GM18502 (cell line): ENCODE measurements around the gene C1orf105.
"Not testable (repeated sequence)": the region's sequence is repeated elsewhere in the genome, so short reads cannot be mapped to it uniquely, and the experiment has no call there.

Experiments
- ATAC-seq: cut with Tn5 transposase; IDR thresholded peaks from one replicate; pipeline ENCODE4 v1.9.1; 2021; ENCODE audit warnings: mild to moderate bottlenecking; ENCODE audit not compliant: unreplicated experiment, poor library complexity

Gene C1orf105

DNA sequence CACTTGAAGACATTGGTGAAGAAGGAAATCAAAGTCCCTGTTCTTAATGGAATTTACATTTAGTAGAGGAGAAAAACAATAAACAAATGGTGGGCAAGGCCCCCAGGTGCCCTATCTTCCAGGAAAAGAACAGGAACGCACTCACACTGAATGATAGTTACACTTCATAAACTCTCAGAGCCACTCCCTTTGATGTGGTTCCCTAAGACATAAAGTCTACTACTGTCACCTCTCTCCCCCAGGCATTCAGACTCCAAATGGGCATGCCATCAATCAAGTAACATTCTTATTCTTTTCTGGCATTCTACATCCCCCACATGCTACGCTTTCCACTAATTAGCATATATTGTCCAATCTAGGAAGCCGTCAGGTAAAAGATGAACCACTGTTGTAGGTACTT, 59.9 kb downstream of the C1orf105 start:
- no peak for ATAC-seq

DNA sequence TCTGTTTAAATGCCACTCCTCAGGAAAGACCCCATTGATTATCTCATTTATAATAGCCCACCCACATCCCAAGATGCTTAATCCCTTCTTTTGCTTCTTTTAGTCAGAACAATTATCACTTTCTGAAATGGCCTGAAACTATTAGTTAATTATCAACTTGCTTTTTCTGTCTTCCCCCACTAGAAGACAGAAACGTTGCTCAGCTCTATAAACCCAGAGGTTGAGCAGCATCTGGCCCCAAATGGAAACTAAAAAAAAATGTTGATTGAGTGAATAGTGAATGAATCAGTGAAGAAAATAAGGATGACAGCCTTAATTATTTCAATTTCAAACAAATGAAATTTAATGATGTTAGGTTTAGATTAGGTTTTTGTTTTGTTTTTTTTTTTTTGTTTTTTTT, 61.6 kb downstream of the C1orf105 start:
- no peak for ATAC-seq

DNA sequence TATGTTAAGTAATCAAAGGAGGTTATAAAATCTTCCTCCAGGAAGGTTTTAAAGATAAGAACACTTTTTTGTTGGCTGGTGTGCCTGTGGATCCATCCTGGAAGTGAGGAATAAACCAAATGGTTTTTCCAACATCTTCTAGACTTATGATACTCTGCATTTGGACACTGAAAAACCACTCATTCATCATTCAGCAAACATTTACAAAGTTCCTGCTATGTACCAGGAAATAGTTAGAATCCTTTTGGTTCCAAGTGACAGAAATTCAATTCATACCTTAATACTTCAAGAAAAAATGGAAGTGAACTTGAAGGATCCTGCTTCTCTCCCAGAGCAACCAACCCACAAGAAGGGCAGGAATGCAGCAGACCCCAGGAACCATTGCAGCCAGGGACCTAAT, 63.0 kb downstream of the C1orf105 start:
- ATAC-seq, result no peak

DNA sequence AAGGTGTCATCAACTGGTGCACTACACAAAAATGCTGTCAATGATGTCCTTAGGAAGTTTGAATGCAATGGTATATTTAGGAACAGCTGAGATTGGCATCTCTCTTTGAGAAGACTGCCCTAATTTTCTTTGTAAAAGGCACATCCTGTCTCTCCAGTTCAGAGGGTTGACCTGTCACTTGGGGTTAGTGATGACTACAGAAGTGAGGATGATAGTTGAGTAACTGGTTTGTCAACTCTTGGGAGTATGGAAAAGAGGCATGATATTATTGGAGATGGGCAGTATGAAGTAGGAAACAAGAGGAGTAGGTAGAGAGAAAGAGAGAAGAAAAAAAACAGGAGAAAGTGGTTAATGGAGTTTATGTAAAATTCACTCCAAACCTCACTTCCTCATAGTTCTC, 63.8 kb downstream of the C1orf105 start:
- no peak for ATAC-seq

DNA sequence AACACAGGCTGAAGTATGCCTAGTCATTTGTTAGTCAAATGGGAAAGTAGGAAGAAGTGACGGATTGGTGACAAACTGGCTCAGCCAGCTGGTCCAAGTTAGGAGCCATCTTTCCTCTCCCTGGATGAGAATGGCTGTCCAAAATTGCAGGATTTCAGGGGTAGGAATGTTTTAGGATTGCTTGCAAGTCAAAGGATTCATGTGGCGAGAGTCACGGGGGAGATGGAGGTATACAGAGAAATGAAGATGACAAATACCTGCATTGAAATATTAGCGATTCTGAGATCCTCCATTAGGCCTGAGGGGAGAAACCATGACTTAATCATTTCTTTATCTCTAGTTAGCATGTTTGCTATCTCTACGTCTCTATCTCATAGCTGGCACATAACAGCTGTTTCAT, 65.1 kb downstream of the C1orf105 start:
- no peak for ATAC-seq

DNA sequence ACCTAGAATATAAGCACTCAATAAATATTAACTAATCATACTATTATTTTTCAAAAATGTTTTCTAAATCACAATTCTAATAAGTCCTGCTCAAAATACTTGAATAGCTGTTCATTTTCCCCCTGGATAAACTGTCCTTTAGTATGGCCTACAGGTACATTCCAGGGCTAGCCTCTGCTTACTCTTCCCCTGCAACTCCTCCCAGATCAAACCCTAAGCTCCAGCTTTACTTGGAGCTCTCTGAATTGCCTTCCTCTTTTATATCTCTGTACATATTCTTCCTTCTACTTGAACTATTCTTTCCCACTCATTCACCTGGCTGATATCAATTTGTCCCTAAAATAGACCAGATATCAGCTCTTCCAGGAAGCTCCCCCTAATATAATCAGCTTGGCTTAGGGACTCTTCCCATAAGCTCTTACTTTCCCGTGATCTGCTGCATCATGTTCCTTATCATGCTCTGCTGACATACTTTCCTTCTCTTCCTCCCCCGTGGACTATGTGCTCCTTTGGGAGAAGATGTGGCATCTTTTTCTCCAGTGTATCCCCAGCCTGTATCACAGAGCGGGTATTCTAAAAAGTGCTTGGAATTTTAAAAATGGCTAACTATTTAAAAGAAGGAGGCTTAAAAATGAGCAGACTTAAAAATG, 66.4 kb downstream of the C1orf105 start:
- ATAC-seq, result no peak

DNA sequence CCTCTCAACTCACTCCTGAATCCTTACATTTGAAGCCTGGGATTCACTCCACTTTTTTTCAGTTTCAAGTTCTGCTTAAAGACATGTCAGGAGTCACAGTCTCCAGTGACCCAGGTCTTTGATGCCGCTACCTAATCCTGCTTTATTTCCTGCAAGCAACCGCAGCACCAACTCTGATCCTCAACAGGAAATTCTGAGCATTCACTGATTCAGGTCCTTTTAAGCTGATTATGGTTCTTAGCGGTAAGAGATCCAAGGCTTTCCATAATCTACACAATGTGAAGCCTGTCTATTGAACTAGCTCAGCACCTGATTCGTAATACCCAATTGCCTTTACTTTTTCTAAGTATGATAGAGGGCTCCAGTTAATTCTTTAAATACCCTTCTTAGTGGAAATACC, 67.1 kb downstream of the C1orf105 start:
- ATAC-seq, result no peak

DNA sequence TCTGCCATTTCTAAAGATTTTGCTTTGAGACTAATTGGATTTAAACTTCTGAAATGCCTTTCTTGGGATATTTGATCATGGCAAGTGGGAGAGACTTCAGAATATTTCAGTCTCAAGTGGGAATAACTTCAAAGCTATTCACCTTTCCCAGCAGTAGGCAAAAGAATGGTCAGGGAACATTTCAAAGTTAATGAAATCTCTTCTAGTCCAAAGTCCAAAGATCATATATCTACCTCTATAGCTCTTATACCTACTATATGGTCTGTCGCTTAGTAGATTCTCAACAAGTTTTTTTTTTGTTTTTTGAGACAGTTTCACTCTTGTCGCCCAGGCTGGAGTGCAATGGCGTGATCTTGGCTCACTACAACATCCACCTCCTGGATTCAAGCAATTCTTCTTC, 67.9 kb downstream of the C1orf105 start:
- no peak for ATAC-seq

DNA sequence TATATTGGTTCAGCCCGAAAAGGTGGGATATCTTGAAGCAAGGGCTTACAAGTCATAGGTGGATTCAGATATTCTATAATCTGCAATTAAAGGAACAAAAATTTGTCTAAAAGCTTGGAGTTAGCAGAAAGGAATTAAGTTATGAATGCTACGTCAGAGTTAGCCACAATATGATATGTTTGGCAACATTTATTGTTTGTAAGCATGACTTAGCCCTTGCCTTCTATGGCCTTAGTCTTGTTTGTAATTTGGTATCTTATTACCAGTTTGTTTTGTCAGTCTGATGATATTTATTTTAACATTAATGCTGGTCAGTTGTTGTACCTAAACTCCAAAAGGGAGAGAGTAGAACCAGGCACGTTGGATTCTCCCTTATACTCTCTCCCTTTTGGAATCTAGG, 69.4 kb downstream of the C1orf105 start:
- ATAC-seq, result no peak

DNA sequence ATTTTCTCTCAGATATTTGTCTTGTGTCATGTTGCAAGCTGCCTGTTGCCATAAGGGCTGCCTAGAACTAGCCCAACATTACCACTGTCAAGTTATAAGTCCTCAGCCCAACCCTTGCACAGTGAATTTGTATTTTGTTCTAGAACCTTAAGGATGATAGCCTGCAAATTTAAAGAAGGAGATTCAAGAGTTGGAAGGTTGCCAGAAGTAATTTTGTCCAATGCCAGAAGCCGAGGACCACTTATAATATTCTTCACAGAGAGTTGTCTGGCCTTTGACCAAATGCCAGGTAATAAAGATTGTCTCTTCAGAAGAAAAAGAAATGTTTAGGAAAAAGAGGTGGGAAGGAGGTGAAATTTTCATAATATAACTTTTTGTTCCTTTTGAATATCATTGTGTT, 71.9 kb downstream of the C1orf105 start:
- no peak for ATAC-seq

DNA sequence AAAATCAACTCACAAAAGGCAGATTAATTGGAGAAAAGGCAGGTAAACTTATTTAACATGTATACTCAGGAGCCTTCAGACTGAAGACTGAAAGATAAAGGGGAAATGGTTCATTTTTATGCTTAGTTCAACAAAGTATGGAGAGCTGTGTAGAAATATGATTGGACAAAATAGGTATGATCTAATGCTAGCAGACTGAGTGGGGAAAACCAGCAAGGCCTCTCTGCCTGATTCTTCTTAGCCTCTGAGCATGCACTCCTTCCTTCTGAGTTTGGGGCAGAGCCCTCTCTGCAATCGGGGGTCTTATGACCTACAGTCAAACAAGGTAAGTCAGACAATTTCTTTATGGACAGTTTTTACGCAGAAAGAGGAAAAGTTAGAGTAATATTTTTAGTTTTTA, 73.7 kb downstream of the C1orf105 start:
- no peak for ATAC-seq

DNA sequence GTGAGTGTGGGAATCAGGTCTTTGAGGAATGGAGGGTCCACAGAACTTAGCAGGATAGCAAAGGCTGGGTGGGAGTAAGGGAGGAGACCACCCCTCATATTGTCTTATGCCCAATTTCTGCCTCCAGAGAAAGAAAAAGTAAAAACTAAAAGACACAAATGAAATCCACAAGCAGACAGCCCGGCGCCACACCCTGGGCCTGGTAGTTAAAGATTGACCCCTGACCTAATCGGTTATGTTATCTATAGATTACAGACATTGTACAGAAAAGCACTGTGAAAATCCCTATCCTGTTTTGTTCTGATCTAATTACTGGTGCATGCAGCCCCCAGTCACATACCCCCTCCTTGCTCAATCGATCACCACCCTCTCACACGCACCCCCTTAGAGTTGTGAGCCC, 75.6 kb downstream of the C1orf105 start:
- not testable (repeated sequence) for ATAC-seq

DNA sequence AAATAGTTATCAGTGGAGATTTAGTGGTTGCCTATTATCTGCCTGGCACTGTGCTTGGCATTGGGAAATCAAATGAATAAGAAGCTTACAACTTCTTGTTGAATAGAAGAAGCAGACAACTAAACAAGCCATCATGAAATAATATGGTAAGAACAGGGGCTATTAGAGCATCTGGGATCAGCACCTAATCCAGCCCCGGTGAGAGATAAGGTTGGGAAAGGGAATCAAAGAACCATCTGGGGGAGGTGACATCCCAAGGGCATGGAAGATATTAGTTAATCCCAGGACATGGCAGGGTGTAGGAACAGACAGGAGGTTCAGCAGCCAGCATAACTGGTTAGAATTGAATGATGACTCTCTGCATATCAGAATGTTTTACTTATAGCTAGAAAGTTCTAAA, 76.2 kb downstream of the C1orf105 start:
- ATAC-seq, result no peak

DNA sequence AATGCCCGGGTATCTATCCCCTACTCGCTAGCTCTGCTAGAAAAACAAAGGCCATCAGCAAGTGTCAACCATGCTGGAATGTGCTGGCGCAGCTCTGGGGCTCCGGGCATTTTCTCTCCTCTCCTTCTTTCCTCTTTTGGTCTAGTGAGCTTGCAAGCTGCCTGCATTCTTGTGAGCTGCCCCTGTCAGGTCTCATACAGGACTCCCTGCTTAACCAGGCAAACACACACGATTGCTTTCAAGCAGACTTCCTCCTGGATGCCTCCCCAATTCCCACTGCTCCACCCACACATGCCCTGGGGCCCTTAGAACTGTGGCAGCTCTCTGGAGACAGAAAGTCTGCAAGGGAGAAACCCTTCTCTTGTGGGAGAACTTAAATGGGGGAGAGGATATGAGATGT, 76.7 kb downstream of the C1orf105 start:
- no peak for ATAC-seq

DNA sequence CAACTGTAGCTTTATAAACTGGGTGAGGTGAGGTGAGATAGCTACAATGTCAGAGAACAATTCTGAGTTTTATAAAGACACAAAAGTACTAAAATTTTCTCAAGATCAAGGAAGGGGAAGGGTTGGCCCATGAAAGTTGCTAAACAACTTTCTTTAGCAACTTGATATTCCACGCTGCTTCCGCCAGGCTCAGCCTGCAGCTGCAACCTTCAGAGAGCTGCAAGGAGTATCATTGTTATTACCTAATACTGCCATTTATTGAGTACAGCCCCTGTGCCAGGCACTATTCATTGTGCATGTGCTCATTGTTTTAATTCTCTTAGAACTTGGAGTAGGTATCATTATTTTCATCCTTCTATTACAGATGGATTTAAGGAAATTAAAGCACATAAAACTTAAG, 78.4 kb downstream of the C1orf105 start:
- ATAC-seq, result no peak

DNA sequence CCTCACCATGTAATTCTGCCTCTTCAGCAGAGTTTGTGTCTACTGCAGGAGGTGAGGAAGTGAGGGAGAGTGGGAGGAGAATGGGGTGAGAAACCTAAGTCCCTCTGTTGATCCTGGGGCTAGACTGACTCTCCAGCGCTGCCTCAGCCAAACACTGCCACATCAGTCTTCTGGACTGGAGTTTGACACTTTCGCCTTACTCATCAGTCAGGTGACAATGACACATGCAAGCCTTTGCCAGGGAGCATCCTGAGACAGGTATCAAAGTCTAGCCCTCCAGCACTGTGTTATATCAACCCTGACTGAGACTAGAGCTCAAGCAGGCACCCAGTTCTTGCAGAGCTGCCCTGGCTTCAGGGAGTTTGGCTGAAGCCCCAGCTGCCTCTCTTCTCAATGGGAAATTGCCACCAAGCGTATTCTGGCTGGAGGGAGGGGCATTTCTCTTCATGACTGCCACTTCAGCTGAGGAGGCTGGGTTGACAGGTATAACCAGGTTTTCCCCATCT, 79.2 kb downstream of the C1orf105 start:
- ATAC-seq, result no peak

DNA sequence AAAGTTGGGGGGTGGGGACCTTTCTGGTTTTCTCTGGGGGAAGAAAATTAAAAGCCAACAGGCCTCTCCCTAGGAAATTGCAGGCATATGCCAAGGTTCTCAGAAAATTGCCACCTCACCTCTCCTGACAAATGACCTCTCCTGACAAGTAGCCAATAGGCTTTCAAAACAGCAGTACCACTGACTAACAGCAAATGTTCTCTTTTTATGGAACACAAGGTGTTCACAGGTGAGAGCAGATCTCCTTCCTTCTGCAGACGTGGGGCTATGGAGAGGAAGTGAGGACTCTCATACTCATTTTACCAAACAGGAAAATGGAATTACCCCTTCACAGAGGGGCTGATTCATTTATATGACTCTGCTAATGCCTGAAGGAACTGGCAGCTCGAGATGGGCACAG, 79.7 kb downstream of the C1orf105 start:
- ATAC-seq, result no peak

DNA sequence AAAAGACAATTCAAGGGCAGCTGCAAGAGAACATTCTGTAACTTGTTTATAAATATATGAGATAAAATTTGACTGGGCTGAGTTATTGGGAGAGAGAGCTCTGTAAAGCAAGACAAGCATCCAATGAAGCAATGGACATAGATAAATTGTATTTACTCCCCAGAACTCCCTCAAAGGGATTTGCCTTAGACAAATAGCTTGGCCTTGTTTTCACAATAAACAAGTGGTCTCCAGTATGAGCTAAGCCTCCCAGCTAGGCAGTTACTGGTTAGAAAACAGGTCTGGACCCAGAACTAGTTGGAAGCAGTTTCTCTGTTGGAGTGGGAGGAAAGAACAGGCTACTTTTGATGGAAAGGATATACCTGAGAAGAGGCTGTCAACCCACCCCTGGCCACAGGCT, 87.3 kb downstream of the C1orf105 start:
- no peak for ATAC-seq

DNA sequence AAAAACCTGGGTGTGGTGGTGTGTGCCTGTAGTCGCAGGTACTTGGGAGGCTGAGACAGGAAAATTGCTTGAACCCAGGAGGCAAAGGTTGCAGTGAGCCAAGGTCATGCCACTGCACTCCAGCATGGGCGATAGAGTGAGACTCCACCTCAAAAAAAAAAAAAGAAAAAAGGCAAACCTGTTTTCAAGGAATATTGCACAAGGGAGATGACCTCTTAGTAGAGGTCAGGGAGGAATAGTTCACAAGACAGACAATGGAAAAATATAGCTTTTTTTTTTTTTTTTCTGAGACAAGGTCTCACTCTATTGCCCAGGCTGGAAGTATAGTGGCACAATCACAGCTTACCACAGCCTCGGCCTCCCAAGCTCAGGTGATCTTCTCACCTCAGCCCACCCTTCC, 90.0 kb downstream of the C1orf105 start:
- no peak for ATAC-seq

DNA sequence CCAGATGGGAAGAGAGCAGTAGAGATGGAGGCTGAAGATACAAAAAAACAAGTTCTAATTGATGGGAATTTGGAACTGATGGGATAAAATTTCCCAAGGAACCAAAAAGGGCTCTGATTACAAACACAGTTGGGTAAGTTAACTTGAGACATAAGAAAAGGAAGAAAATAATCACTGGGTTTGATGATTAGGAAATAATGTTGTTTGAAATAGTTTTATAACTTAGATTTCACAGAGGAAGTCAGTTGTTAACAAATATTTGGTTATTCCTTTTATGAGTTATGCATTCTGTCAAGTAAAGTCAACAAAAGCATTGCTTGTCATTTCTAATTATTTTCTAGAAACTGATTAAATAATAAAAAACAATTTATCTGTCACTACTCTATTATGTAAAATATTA, 92.1 kb downstream of the C1orf105 start:
- no peak for ATAC-seq

DNA sequence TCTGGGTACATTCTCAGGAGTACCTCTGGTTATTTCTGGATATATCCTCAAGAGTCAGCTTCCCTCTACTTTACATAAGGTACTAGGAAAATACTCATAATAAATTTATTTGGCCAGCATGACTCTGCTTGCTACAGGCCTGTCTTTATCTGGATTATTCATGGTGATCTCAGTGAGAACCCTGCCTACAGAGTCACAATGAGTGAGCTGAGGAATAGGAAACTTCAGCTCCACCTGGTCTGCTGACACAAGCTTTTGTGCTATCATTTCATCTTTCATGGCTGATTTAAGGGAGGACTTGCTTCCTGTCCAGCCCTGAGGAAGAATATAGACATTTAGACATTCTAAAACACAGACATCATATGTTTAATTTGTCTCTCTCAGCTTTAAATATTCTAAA, 93.0 kb downstream of the C1orf105 start:
- ATAC-seq, result no peak

DNA sequence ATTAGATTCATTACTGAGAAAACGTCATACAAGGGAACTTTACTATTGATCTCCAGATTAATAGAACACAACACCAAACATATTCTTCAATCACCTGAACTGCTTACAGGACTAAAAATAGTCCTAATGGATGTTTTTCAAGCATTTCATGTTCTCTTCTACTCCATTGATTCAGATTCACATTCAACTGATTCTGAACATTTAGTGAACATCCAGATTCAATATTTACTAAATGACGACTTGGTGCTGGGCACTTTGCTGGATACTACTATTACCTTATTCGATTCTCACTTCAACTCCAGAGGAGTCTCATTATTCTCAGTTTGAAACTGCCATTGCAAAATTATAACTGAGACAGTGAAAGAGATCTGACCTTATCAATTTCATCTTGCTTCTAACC, 93.6 kb downstream of the C1orf105 start:
- no peak for ATAC-seq

DNA sequence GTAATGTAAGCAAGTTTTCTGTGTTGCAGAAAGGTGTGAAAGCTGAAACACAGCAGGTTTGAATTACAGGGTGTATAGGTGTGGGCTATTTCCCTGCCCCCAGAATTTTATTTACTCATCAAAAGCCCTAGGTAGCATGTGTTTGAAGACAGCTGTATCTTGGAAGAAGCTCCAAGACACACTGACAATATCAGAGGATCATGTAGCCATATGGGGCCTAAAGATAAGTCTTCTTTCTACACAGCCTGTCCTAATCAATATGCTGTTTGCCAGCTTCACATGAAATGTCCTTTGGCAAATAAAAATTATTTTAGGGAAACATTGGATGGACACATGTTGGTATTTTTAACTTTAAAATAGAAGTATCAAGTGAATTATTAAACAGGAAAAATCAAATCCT, 95.0 kb downstream of the C1orf105 start:
- no peak for ATAC-seq
